ENCODE measurements around the gene BNIP3. TPM values are rescaled to one million over a fixed set of nuclear protein-coding genes. Genes with fewer than 3 reads are reported as not detected.
A peak's percentile ranks its signal among the peaks of the same experiment; 100 is the strongest.

BNIP3 gene
- total RNA-seq, 4 donors from 2014 or later: 17.1 to 122 (median 31.6) TPM

- Histone ChIP-seq H3K9me3 (no peaks in the 10 kb centered on the region), H3K36me3 (no peaks in the 10 kb centered on the region), H3K4me1 (peaks cover 0 to 6% of the 10 kb centered on the region in 2 donors), H3K4me3 (no peak overlapping the region), H3K27me3 (no peaks in the 10 kb centered on the region), H3K27ac (no peak overlapping the region)
- TF ChIP-seq CTCF (IDR thresholded peaks at IDR 0.05): no peak
- TF ChIP-seq POLR2A (IDR thresholded peaks at IDR 0.05): no peak
- DNase-seq: no peak
- intact Hi-C loops (cut with DNase I; ENCODE audit: low total_unique reads): loop anchor here (10.0 kb wide), 1 partner anchor 70 kb away; the partner anchor contains the start of gene PPP2R2D
Measured at GRCh38 chr10:131975003-131975402, 6.7 kb downstream of the BNIP3 start.

DNA sequence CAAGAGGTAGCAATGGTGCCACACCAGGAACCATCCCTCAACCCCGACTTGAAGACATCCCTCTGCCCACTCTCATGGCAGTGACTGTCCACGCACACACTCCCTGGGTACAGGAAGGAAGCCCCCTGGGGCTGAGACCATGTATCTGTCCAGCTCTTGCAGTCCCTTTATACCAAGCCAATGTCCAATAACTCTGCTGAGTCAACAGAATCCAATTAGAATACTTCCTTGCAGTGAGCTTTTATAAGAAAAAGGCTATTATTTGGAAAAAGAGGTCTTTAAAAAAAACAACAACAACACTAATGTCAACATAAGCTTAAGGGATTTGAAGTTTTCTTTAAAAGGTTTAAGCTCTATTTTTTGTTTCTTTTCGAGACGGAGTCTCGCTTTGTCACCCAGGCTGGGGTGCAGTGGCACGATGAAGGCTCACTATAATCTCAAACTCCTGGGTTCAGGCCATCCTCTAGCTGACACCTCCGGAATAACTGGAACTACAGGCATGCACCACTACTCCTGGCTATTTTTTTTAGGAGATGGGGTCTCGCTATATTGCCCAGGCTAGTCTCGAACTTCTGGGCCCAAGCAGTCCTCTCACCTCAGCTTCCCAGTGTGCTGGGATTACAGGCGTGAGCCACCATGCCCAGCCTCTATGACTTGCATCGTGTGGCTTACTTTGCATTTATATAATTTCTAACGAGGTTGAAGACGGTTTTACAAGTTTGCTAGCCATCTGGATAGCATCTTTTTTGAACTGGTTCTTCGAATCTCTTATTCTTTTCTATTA, 7.5 kb downstream of the BNIP3 start:
- Histone ChIP-seq H3K4me3 (no peak overlapping the region), H3K4me1 (no peaks in the 10 kb centered on the region), H3K9me3 (no peaks in the 10 kb centered on the region), H3K27ac (no peak overlapping the region), H3K36me3 (no peaks in the 10 kb centered on the region), H3K27me3 (no peaks in the 10 kb centered on the region)
- TF ChIP-seq CTCF (IDR thresholded peaks at IDR 0.05): no peak
- no peak for TF ChIP-seq POLR2A (IDR thresholded peaks at IDR 0.05)
- DNase-seq: no peak
- intact Hi-C loops (cut with DNase I; ENCODE audit: low total_unique reads): loop anchor here (10.0 kb wide), 1 partner anchor 69 kb away; the partner anchor contains the start of gene PPP2R2D

- Histone ChIP-seq H3K27me3 (no peaks in the 10 kb centered on the region), H3K4me3 (no peak overlapping the region), H3K4me1 (no peaks in the 10 kb centered on the region), H3K9me3 (no peaks in the 10 kb centered on the region), H3K36me3 (no peaks in the 10 kb centered on the region), H3K27ac (no peak overlapping the region)
- TF ChIP-seq CTCF (IDR thresholded peaks at IDR 0.05): no peak
- intact Hi-C loops (cut with DNase I; ENCODE audit: low total_unique reads): loop anchor here (10.0 kb wide), 1 partner anchor 69 kb away; the partner anchor contains the start of gene PPP2R2D
- no peak for DNase-seq
Measured at GRCh38 chr10:131973160-131973951, 8.4 kb downstream of the BNIP3 start.

DNA sequence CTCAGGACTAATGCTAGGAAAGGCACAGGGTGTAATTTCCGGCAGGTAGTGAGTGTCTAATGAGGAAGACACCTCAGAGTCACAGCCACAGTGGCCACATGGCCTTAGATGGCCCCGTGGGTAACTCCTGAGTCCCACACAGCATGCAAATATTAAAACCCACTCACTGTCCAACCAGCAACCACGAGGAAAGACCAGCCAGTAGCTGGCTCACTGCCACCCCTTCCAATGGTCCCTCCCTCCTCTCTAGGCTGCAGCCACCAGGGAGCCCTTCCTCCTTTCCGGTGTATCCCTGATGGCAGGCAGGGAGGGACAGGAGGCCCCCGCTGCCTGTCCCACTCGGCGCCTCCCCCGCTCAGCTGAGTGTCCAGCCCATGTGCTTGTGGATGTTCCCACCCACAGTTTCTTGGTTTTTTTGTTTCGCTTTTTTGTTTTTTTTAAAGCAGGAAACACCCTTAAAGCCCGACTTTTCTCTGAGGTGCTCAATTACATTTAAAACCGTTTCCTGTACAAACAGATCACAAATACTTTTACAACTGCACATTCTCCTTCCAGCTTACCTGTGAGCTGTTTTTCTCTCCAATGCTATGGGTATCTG, 9.2 kb downstream of the BNIP3 start:
- H3K36me3 ChIP-seq: no peaks in the 10 kb centered on the region
- H3K4me3 ChIP-seq: no peak overlapping the region
- no peaks in the 10 kb centered on the region for H3K4me1 ChIP-seq
- DNase-seq: peak in 1 of 2 donors; percentile 38
- H3K9me3 ChIP-seq: no peaks in the 10 kb centered on the region
- TF ChIP-seq POLR2A (IDR thresholded peaks at IDR 0.05): no peak
- TF ChIP-seq CTCF (IDR thresholded peaks at IDR 0.05): no peak
- intact Hi-C loops (cut with DNase I; ENCODE audit: low total_unique reads): loop anchor here (10.0 kb wide), 1 partner anchor 68 kb away; the partner anchor contains the start of gene PPP2R2D
- H3K27me3 ChIP-seq: no peaks in the 10 kb centered on the region
- no peak overlapping the region for H3K27ac ChIP-seq

Data from uterus (tissue), 4 donors.